IgD-negative memory B cell (primary cell): ENCODE results near the gene ARHGAP19. TPM values are rescaled to one million over a fixed set of nuclear protein-coding genes. Genes with fewer than 3 reads are reported as not detected.

Experiments used
- H3K27ac Mint-ChIP-seq, 3 donors: one replicate each; pipeline ENCODE4 v1.8.0; 2020 to 2022; ENCODE audit warnings: mild to moderate bottlenecking in 3 of 3, mixed read lengths in 3 of 3, moderate library complexity in 1 of 3
- H3K27me3 Mint-ChIP-seq: one replicate; pipeline ENCODE4 v1.8.0; 2021; ENCODE audit warnings: mixed read lengths
- H3K36me3 Mint-ChIP-seq: one replicate; pipeline ENCODE4 v1.8.0; 2020; ENCODE audit warnings: mild to moderate bottlenecking, mixed read lengths
- H3K4me1 Mint-ChIP-seq, 3 donors: one replicate each; pipeline ENCODE4 v1.8.0; 2020 to 2022; ENCODE audit warnings: mixed read lengths in 3 of 3, mild to moderate bottlenecking in 1 of 3
- H3K4me3 Mint-ChIP-seq, 4 donors: one replicate each; pipeline ENCODE4 v1.8.0; 2020 to 2022; ENCODE audit warnings: mild to moderate bottlenecking in 4 of 4, mixed read lengths in 4 of 4, moderate library complexity in 3 of 4
- H3K9me3 Mint-ChIP-seq, 3 donors: one replicate each; pipeline ENCODE4 v1.8.0; 2020 to 2021; ENCODE audit warnings: mixed read lengths in 3 of 3, mild to moderate bottlenecking in 1 of 3
- polyA plus RNA-seq: library from polyadenylated mRNA; unstranded; fragments of 300-500 nt; fragmentation: Illumina TruSeq; gene quantifications from one replicate; pipeline ENCODE4 v1.2.3, GENCODE V29; 2021

Gene ARHGAP19
- polyA plus RNA-seq, 1 donor from 2014 or later = 7.3 TPM

DNA sequence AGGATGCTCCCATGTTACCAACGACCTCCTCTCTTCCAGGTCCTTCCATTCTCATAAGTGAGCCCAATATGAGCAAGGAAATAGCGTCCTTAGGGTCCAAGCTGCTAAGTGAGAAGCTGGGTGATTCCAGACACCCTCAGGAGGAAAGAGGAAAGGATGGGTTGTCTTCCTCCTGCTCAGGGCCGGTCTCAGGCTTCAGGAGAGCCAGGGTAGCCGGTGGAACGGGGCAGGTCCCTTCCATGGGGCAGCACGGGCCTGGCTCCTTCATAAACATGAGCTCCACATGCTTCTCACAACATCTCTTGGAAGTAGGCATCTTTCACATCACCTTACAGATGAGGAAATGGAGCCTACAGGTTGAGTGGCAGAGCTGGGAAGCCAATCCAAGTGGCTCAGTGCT, 119.4 kb downstream of the ARHGAP19 start:
- Mint-ChIP-seq H3K27ac (no peak overlapping the region), H3K27me3 (peaks cover 8% of the 10 kb centered on the region), H3K4me3 (no peak overlapping the region), H3K36me3 (no peaks in the 10 kb centered on the region), H3K9me3 (no peaks in the 10 kb centered on the region), H3K4me1 (no peaks in the 10 kb centered on the region)

Other genes with a start within 250 kb of the ARHGAP19 start
- not detected for gene SLIT1, start 106.7 kb downstream of the ARHGAP19 start, polyA plus RNA-seq
- gene FRAT1, start 26.6 kb upstream of the ARHGAP19 start, polyA plus RNA-seq = 6.2 TPM
- gene FRAT2, start 42.1 kb upstream of the ARHGAP19 start, polyA plus RNA-seq = 7.3 TPM
- 15.0 TPM for gene RRP12, start 108.7 kb upstream of the ARHGAP19 start, polyA plus RNA-seq
- gene PGAM1, start 133.6 kb upstream of the ARHGAP19 start, polyA plus RNA-seq = 192 TPM
- 60.6 TPM for gene EXOSC1, start 153.4 kb upstream of the ARHGAP19 start, polyA plus RNA-seq
- 23.3 TPM for gene ZDHHC16, start 153.5 kb upstream of the ARHGAP19 start, polyA plus RNA-seq
- gene MMS19, start 205.8 kb upstream of the ARHGAP19 start, polyA plus RNA-seq = 29.1 TPM
- 1.2 TPM for gene UBTD1, start 206.3 kb upstream of the ARHGAP19 start, polyA plus RNA-seq